Panc1 (cell line): Measurements from ENCODE around the gene SHB. TPM values are rescaled to one million over a fixed set of nuclear protein-coding genes. Genes with fewer than 3 reads are reported as not detected.

ENCODE experiments used
- ATAC-seq: fragments of 200-7000 bp; cut with Tn5 transposase; 2 replicates; pipeline ENCODE4 v1.9.1; 2020; ENCODE audit warnings: mild to moderate bottlenecking, moderate library complexity
- BruUV-seq: library from RNA; stranded (reverse); fragments of 400-500 nt; replicated peaks from 2 replicates; lab custom pipeline; 2021; lab: Mats Ljungman, UMichigan
- CTCF ChIA-PET: fragments of 300-600 bp; sonication (Branson Sonifier 250); formaldehyde crosslinking; loops from one replicate; lab custom pipeline; 2022; ENCODE audit warnings: antibody characterized with exemption; lab: Charles Lee
- POLR2A ChIA-PET: fragments of 300-600 bp; sonication (Branson Sonifier 250); formaldehyde crosslinking; loops from one replicate; lab custom pipeline; 2022; ENCODE audit warnings: antibody characterized with exemption; lab: Charles Lee
- DNase-seq: peaks from one replicate; pipeline ENCODE4 v3.0.0-alpha.2; 2010; ENCODE audit warnings: low read depth, low spot score
- H3K27ac ChIP-seq: 2 replicates; pipeline ENCODE4 v1.5.1; 2011; ENCODE audit warnings: mild to moderate bottlenecking, low read length, inconsistent platforms
- H3K27me3 ChIP-seq: fragments of 200-500 bp; sonication (Bioruptor generic); 2 replicates; pipeline ENCODE4 v1.6.0; 2014; ENCODE audit warnings: low read length, inconsistent platforms; ENCODE audit not compliant: control insufficient read depth, insufficient read depth
- H3K36me3 ChIP-seq: fragments of 200-500 bp; sonication (Bioruptor generic); 2 replicates; pipeline ENCODE4 v1.5.1; 2014; ENCODE audit warnings: inconsistent platforms, mild to moderate bottlenecking, low read length, moderate library complexity; ENCODE audit not compliant: control insufficient read depth, insufficient read depth
- H3K4me1 ChIP-seq: 2 replicates; pipeline ENCODE4 v1.5.1; 2011; ENCODE audit warnings: inconsistent platforms, mild to moderate bottlenecking, low read length, moderate library complexity; ENCODE audit not compliant: control insufficient read depth, insufficient read depth
- H3K4me3 ChIP-seq, 2 experiments: 2 replicates each; pipeline ENCODE4 v1.5.1; 2011 to 2012; ENCODE audit warnings: low read depth in 2 of 2, low read length in 2 of 2, mild to moderate bottlenecking in 2 of 2, inconsistent platforms in 1 of 2, moderate library complexity in 1 of 2
- H3K9me3 ChIP-seq: fragments of 200-500 bp; sonication (Bioruptor generic); 2 replicates; pipeline ENCODE4 v1.5.1; 2014; ENCODE audit warnings: low read depth, mild to moderate bottlenecking, inconsistent platforms, low read length, moderate library complexity; ENCODE audit not compliant: control insufficient read depth, insufficient read depth
- CTCF ChIP-seq: fragments of 450-650 bp; IDR thresholded peaks from 2 replicates; pipeline ENCODE4 v1.5.1; 2017; ENCODE audit warnings: mild to moderate bottlenecking
- POLR2AphosphoS5 ChIP-seq: IDR thresholded peaks from 2 replicates; pipeline ENCODE4 v1.6.1; 2012; ENCODE audit warnings: mild to moderate bottlenecking, low read depth, low read length, moderate library complexity
- REST ChIP-seq, 2 experiments: IDR thresholded peaks; 2 replicates each; pipeline ENCODE4 v1.6.1; 2011 to 2012; ENCODE audit warnings: low read depth in 2 of 2, control low read depth in 1 of 2, low read length in 1 of 2, mild to moderate bottlenecking in 1 of 2, moderate library complexity in 1 of 2; ENCODE audit not compliant: insufficient read depth in 1 of 2
- SIN3A ChIP-seq: IDR thresholded peaks from 2 replicates; pipeline ENCODE4 v1.6.1; 2012; ENCODE audit warnings: low read depth, mild to moderate bottlenecking, low read length, moderate library complexity, borderline replicate concordance; ENCODE audit not compliant: insufficient read depth
- TCF7L2 ChIP-seq: IDR thresholded peaks from 2 replicates; pipeline ENCODE4 v1.6.1; 2011; ENCODE audit warnings: mild to moderate bottlenecking, low read depth, low read length, inconsistent platforms
- in situ Hi-C: cut with HindIII; loops from 2 replicates; pipeline ENCODE4 v1.10.0; 2016; ENCODE audit warnings: low sequenced_read_pairs, low pct_unique_long_range_greater_than_20kb
- intact Hi-C: fragments of 100-400 bp; cut with micrococcal nuclease; formaldehyde crosslinking; loops from one replicate; pipeline ENCODE4 v1.10.0; 2022; ENCODE audit not compliant: unreplicated experiment
- total RNA-seq: library from RNA; stranded (reverse); gene quantifications from one replicate; pipeline ENCODE4 v1.2.1, GENCODE V29; 2021; ENCODE audit not compliant: unreplicated experiment

SHB gene
- total RNA-seq, 1 experiment from 2014 or later = 59.9 TPM

GRCh38 chr9:38010918-38011704 lies 57.9 kb downstream of the SHB start:
- ChIA-PET CTCF (no interaction called here), POLR2A (interaction anchor here (0.8 kb wide), 1 partner anchor 23 kb away, joined by 4 read pairs; no protein-coding TSS in a partner anchor)
- Histone ChIP-seq H3K36me3 (peaks cover 2% of the 10 kb centered on the region; the same call in 1 of the 2 replicates), H3K4me3 (no peak overlapping the region), H3K4me1 (peaks cover 52% of the 10 kb centered on the region), H3K9me3 (no peaks in the 10 kb centered on the region), H3K27me3 (no peaks in the 10 kb centered on the region), H3K27ac (peak overlapping the region; percentile 75; the same call in 1 of the 2 replicates)
- in situ Hi-C loops = no loop called here
- BruUV-seq = no TSS peak
- intact Hi-C loops = no loop called here
- no peak for ATAC-seq
- TF ChIP-seq CTCF (no peak), REST (IDR thresholded peaks at IDR 0.05; ENCODE audit: insufficient read depth in 1 of 2, low read depth in 2 of 2, low read length in 1 of 2) (no peak), SIN3A (no peak), POLR2AphosphoS5 (no peak), TCF7L2 (no peak)
- DNase-seq = no peak

GRCh38 chr9:38009990-38010389 lies 59.0 kb downstream of the SHB start:
- no peak overlapping the region for H3K4me3 ChIP-seq
- ATAC-seq (no peak), DNase-seq (no peak)
- H3K9me3 ChIP-seq = no peaks in the 10 kb centered on the region
- BruUV-seq = TSS peak; percentile 9
- ChIA-PET POLR2A (no interaction called here), CTCF (no interaction called here)
- H3K36me3 ChIP-seq = no peaks in the 10 kb centered on the region; the same call in 1 of the 2 replicates
- intact Hi-C loops = no loop called here
- H3K27ac ChIP-seq = peak overlapping the region; percentile 75; the same call in 1 of the 2 replicates
- H3K27me3 ChIP-seq = no peaks in the 10 kb centered on the region
- in situ Hi-C loops = no loop called here
- peaks cover 43% of the 10 kb centered on the region for H3K4me1 ChIP-seq
- no peak for TF ChIP-seq REST (IDR thresholded peaks at IDR 0.05; ENCODE audit: insufficient read depth in 1 of 2, low read depth in 2 of 2, low read length in 1 of 2)
- no peak for TF ChIP-seq TCF7L2
- TF ChIP-seq CTCF = no peak
- TF ChIP-seq SIN3A = no peak
- no peak for TF ChIP-seq POLR2AphosphoS5
